Globus pallidus (tissue), 1 donor: ENCODE measurements around the gene MLXIPL.
"Not testable (repeated sequence)": the region's sequence is repeated elsewhere in the genome, so short reads cannot be mapped to it uniquely, and the experiment has no call there.

ENCODE experiments used
- DNase-seq: peaks from one replicate; pipeline ENCODE4 v3.0.0-alpha.2; 2015; ENCODE audit warnings: low spot score

The MLXIPL gene

DNA sequence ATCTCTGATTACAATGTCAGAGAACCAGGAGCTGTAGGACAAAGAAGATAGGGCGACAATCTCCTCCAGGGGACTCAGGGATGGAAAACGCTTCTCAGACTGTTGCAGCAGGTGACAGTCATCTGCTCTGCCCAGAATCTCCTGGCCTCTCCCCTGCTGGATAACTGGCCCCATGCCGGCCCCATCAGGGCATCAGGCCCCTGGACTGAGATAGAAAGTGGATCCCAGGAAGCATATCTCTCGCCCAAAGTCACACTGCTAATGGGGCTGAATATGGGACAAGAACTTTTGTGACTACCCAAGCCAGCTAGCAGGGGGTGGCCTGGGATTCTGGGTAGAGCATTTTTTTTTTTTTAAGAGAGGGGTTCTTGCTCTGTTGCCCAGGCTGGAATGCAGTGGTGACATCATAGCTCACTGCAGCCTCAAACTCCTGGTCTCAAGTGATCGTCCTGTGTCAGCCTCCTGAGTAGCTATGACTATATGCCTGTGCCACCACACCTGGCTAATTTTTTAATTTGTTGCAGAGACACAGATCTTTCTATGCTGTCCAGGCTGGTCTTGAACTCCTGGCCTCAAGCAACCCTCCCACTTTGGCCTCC lies 20.5 kb upstream of the MLXIPL start:
- no peak for DNase-seq

DNA sequence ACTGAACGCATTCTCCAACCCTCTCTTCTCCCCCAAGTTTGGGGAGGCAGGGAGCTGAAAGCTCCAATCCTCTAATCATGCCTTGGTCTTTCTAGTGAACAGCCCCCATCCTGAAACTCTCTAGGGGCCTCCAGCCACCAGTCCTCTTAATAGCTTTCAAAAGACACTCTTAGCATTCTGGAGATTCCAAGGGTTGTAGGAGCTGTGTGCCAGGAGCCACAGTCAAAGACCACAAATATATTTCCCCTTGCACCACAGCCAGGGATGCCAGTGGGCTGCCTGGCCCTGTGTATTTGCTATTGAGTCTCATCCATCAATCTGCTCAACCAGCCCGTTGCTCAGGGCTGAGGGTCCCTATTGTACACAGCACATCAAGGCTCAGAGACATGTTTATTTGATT lies 18.5 kb upstream of the MLXIPL start:
- DNase-seq, result no peak

DNA sequence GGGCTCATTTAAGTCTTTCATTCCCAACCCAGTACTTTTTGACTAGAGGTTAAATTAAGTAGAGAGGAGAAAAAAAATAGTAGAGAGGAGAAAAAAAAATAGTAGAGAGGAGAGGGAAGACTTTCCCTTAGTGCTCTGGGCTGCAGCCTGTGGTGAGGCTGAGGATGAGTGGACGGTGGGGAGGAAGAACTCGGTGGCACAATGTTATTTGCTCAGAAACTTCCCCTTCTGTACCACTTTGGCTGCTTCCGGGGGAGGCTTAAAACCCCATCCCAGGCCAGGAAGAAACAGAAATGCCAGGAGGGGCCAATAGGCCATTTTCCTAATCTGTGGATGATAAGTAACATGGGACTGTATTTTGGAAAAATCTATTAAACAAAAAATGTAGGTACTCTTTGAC lies 14.6 kb upstream of the MLXIPL start:
- DNase-seq, result no peak

DNA sequence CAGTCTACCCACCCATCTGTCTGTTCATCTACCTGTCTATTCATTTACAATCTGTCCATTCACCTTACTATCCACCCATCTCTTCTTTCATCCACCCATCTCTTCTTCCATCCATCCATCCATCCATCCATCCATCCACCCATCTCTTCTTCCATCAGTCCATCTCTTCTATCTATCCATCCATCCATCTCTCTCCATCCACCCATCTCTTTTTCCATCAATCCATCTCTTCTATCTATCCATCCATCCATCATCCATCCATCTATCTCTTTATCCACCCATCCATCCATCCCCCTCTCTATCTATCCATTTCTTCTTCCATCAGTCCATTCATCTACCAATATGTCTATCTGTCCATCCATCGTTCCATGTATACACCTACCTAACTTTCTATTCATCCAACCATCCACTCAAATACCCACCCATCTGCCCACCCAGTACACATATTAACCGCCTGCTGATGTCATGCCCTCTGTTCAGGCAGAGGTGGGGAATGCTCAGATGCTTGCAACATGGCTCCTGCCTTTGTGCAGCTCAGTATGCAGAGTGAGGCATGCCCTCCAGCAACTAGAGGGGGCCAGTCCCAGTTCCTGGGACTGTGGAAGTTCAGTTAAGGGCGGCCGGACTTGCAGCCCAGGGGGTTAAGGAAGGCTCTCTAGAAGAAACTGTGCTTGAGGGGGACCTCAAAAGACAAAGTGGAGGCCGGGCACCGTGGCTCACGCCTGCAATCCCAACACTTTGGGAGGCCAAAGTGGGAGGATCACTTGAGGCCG lies 11.3 kb upstream of the MLXIPL start:
- DNase-seq, result no peak

DNA sequence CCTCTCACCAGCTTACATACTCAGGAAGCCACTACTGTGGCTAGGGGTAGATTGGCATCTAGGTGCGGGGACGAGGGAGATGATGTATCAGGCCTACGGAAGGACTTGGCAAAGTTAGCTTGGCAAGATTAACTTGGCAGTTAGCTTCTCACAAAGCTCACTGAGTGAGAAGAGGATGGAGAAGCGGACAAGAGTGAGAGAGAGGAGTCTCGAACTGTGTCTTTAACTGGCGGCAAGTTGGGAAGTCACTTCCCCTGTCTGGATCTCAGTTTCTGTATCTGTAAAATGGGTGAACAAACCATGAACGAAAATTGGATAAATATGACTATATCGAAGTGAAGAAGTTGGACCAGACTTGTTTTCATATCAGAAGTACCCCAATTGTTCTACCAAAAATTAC lies 9.5 kb upstream of the MLXIPL start:
- DNase-seq, result no peak

DNA sequence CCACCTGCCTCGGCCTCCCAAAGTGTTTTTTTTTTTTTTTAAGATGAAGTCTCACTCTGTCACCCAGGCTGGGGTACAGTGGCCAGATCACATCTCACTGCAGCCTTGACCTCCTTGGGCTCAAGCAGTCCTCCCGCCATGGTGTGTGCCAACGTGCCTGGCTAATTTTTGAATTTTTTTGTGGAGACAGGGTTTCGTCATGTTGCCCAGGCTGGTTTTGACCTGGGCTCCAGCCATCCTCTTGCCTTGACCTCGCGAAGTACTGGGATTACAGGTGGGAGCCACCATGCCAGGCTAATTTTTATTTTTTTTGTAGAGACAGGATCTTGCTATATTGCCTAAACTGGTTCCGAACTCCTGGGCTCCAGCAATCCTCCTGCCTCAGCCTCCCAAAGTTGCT lies 9.0 kb upstream of the MLXIPL start:
- no peak for DNase-seq

DNA sequence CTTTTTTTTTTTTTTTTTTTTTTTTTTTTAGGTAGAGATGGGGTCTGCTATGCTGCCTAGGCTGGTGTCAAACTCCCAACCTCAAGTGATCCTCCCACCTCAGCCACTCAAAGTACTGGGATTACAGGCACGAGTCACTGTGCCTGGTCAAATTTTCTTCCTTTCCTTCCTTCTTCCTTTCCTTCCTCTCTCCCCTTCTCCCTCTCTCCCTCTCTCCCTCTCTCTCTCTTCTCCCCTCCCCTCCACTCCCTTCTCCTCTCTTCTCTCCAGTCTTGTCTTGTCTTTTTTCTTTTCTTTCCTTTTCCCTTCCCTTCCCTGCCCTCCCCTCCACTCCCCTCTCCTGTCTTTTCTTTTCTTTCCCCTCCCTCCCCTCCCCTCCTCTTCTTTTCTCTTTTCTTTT lies 7.2 kb upstream of the MLXIPL start:
- no peak for DNase-seq

DNA sequence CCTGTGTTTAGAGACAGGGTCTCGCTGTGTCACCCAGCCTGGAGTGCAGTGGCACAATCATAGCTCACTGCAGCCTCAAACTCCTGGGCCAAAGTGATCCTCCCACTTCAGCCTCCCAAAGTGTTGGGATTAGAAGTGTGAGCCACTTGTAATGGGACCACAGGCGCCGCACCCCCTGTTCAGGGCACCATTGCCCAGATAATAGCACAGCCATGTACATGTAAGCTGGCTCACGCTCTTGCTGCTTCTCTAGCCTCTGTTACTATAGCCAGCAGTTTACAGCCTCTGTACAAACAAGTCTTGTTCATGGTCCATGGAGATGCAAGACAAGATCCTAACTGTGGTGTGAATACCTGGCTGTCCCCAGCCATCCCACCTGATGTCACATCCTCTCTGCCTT lies 4.2 kb upstream of the MLXIPL start:
- DNase-seq, result no peak

DNA sequence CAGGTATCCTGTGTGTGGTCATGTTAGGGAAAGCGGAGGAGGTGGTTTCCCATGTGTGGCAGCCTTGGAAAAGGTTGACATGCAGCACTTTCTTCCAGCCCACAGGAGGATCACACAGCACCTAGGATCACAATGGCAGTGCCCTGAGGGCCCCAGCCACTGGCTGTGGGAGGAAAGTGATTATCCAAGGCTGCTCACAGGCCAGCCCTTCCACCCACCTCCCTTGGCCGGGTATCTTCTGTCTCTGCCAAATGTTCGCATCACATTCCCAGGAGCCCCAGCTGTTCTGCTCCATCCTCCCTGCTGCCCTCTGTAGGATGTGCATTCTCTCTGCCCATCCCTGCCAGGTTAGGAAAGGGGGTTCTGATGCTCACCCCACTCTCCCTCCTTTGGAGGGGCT lies 2.5 kb upstream of the MLXIPL start:
- DNase-seq, result no peak

DNA sequence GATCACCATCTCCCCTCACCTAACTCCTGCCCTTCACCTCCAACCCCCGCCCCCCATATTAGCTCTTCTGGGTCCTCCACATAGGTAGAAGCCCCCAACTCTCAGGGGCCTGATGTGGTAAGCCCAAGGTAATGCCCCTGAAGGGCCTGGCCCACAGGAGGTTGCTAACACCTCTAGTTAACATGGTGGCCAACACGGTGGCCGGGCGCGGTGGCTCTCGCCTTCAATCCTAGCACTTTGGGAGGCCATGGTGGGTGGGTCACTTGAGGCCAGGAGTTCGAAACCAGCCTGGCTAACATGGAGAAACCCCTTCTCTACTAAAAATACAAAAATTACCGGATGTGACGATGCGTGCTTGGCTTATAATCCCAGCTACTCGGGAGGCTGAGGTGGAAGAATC lies 954 bp upstream of the MLXIPL start:
- DNase-seq, result no peak

DNA sequence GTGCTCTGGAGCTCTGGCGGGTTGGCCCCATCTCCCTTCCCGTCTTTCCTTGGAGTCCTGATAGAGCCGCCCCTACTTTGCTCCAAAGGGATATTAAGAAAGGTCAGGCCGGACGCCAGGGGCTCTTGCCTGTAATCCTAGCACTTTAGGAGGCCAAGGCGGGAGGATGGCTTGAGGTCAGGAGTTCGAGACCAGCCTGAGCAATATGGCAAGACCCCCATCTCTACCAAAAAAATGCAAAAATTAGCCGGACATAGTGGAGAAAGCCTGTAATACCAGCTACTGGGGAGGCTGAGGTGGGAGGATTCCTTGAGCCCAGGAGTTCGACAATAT lies 313 bp upstream of the MLXIPL start:
- DNase-seq, result no peak

DNA sequence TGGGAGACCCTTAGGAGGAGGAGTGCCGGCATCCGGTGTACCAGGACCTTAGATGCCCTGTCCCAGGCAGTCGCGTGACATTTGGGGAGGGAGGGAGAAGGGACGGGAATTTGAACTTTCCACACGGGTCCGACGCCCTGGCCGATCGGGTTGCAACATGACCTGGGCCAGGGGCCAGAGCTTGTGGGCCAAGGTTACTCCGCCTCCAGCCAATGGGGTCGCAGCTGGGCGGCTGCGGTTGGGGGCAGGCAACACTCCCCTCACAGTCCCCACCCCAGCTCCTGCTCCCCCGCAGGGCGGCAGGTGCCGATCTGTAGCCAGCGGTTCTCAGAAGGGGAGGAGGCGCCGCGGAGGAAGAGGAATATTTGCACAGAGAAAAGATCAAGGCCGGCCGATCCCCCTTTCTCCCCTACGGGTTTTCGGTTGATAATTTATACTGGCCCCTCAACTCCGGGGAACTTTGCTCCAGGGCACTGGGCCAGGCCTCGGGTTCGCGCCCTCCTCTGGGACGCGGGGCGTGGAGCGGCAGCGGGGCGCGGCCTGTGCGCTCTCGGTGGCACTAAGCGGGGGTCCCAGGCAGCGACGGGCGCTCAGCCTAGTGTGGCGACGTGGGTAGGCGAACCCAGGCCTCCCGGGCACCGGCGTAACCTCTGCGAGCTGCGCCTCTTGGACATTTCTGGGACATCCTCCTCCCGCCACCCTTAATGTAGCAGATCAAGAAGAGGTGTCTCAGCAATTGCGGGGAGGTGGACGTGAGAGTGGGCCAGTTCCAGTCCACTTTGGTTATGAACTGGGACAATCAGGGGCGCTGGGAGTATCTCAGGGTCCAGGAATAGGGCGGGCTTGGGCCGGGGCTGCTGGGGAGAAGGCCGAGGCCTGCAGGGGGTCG lies 1.2 kb downstream of the MLXIPL start:
- DNase-seq, result no peak

DNA sequence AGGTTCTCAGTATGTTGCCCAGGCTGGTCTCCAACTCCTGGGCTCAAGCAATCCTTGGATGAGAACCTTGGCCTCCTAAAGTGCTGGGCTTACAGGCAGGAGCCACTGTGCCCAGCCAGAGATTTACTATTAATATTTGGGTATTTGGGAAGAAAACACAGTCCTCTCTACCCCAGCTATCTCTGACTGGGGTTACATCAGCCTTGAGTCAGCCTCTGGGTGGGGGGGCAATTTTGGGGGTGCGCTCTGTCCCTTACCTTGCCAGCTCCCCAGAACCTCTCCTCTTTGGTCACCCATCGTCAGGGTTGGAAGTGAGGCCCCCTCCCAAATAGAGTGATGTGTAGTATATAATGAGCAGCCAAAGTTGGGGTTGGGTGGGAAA lies 1.8 kb downstream of the MLXIPL start:
- DNase-seq, result no peak

DNA sequence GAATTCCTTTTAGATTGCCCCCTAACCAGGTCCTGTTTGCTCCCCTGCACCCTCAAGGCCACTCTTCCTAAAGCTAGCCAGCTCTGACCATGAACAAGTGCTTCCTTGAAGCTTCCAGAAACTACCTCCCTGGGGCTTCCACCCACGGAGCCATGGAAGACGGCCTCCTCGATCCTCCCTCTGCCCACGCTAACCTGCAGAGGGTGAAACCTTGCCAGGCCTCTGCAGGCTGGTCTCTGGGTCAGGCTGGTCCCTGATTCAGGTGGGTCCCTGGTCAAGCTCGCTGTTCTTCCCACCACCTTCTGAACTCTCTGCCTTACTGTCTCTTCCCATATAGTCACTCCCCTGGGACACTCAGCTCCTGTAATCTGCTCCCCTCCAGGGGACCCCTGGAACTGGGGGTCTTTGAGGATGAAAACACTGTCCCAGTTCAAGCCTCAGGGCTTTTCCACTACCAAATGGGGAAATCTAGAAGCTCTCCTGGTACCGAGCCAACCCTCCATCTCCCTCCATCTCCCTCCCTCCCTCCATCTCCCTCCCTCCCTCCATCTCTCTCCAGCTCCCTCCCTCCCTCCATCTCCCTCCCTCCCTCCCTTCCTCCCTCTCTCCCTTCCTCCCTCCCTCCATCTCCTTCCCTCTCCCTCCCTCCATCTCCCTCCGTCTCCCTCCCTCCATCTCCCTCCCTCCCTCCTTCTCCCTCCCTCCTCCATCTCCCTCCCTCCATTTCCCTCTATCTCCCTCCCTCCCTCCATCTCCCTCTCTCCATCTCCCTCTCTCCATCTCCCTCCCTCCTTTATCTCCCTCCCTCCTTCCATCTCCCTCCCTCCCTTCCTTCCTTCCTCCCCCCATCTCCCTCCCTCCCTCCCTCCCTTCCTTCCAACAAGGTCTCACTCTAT lies 2.9 kb downstream of the MLXIPL start:
- DNase-seq, result no peak

DNA sequence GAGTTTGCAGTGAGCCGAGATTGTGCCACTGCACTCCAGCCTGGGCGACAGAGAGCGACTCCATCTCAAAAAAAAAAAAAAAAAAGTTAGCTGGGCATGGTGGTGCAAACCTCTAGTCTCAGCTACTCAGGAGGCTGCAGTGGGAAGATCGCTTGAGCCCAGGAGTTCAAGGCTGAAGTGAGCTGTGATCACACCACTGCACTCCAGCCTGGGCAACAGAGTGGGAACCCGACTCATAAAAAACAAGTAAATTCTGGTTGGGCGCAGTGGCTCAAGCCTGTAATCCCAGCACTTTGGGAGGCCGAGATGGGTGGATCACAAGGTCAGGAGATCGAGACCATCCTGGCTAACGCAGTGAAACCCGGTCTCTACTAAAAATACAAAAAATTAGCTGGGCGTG lies 4.9 kb downstream of the MLXIPL start:
- DNase-seq, result not testable (repeated sequence)

DNA sequence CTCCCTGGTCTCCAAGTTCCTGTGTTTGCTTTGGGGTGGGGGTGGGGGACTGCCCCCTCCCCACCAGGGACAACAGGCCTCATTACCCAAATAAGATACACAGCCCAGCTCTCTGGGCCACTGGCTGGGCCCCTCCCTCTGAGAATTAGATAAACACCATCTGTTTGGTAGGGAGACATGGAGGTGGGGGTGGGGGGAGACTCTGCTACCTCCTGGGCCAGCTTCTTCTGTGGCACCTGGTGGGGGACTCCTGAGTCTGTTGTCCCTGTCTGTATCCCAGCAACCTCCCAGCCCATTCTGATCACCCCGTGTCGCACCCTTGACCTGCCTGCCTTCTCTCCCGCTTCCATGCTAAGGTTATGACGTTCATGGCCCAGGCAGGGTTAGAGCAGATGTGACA lies 5.8 kb downstream of the MLXIPL start:
- no peak for DNase-seq

DNA sequence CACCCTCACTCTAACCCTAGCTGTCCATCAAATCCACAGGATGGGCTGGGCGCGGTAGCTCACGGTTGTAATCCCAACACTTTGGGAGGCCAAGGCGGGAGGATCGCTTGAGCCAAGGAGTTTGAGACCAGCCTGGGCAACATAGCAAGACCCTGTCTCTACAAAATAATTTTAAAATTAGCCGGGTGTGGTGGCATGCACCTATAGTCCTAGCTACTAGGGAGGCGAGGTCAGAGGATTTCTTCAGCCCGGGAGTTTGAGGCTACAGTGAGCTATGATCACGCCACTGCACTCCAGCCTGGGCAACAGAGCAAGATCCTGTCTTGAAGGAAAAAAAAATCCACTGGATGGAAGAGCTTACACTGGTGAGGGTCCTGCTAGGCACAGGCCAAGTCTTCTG lies 6.8 kb downstream of the MLXIPL start:
- not testable (repeated sequence) for DNase-seq

DNA sequence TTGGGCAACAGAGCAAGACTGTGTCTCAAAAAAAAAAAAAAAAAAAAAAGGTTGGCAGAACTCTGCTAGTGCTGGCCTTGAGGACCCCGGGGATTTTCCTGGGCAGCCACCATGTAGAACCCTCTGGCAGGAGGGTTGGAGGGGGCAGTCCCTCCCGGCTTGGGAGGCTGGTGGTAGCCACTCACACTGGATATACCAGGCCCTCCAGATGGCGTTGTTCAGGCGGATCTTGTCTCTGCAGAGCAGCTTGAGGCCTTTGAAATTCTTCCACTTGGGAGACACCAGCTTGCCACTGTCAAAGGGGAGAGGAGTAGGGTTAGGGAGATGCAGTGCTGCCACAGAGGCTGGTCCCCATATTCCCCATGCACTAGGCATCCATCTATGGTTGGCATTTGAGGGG lies 8.4 kb downstream of the MLXIPL start:
- DNase-seq, result no peak

DNA sequence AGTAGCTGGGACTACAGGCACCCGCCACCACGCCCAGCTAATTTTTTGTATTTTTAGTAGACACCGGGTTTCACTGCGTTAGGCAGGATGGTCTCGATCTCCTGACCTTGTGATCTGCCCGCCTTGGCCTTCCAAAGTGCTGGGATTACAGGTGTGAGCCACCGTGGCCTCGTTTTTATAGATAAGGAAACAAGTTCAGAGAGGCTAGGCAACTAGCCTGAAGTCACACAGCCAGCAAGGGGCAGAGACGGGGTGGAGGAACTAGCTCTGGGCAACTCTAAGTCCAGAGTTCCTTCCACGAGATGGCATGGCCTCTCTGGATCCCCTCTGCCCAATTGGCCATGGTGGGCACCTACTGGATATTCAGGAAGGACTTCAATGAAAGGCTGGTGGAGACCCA lies 9.4 kb downstream of the MLXIPL start:
- DNase-seq, result not testable (repeated sequence)

DNA sequence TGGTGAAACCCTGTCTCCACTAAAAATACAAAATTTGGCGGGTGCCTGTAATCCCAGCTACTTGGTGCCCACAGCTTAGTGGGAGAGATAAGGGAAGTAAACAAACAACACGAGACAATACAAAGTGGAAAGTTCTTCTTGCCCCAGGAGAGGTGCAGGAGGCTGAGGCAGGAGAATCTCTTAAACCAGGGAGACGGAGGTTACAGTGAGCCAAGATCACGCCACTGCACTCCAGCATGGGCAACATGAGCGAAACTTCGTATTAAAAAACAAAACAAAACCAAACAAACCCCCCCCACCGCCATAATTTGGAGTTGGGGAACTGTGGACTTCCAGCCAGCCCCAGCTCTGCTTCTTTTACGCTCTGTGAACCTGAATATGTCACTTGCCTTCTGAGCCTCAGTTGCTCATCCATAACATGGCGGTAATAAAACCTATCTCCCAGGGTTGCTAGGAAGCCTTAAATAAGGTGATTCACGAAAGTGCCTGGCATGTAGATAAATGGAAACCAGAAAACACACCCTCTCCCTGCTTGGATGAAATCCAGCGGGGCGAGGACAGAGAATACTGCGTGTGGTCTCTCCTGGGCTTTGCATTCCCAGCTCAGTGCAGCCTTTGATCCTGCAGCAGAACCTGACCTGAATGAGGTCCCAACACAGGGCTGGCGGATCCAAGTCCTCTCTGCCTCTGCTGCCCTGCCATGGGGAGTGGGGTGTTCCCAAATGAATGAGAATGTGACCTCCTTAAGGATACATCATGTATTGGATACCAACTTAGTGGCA lies 10.2 kb downstream of the MLXIPL start:
- no peak for DNase-seq

DNA sequence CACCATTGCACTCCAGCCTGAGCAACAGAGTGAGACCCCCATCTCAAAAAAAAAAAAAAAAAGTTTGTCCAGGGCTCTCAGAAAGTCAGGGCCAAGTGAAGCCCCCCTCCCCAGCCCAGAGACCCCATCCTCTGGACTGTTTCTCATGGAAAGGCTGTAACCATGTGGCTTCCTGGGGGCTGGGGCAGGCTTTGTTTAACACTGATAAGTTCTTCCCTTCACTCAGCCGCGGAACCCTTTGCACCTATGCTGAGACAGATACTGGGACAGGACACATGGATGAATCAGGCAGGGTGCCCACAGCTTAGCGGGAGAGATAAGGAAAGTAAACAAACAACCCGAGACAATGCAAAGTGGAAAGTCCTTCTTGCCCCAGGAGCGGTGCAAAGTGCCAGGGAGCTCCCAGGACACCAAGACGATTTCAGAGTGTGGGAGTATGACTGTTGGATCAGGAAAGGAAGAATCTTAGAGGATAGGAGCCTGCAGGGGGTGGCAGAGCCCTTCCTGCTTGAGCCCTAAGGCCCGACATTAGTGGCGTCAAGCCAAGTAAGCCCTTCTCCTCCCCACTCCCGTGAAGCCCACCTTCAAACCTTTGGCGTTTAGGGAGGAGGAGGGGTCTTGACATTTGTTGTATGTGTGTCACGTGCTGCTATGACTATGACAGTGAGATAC lies 11.6 kb downstream of the MLXIPL start:
- DNase-seq, result no peak
